ENCODE measurements around the gene MATCAP1. TPM values are rescaled to one million over a fixed set of nuclear protein-coding genes. Genes with fewer than 3 reads are reported as not detected.

MATCAP1 gene
- total RNA-seq: 10 to 100 TPM in 2 of 6 experiments, 1 to 10 TPM in 4; 3.5 to 13.8 (median 9.3) TPM
- long read RNA-seq, partial matches to known transcripts: 0 of 1 reads
- long read RNA-seq, other reads (novel, unspliced or antisense): 1 of 1 reads

- TF ChIP-seq POLR2A (IDR thresholded peaks at IDR 0.05) (peak; percentile 46), CTCF (IDR thresholded peaks at IDR 0.05) (no peak)
- no peaks in the 10 kb centered on the region for H3K27me3 ChIP-seq
- DNase-seq (peak; percentile 92 to 96 (median 93)), ATAC-seq (peak; percentile 85 to 94 (median 90))
- no peaks in the 10 kb centered on the region for H3K36me3 ChIP-seq
- no peaks in the 10 kb centered on the region for H3K9me3 ChIP-seq
- peak within 1 kb of the TSS; percentile 85 to 91 (median 90) for H3K27ac ChIP-seq
- peaks cover 0 to 18% (median 9%) of the 10 kb centered on the region in 4 donors for H3K4me1 ChIP-seq
- intact Hi-C loops (cut with DNase I): no loop called here
- 0% methylated on average over 13 of the region's 77 CpGs for WGBS (ENCODE audit: insufficient coverage, low coverage, low lambda C conversion rate, missing lambda C conversion rate)
- peak within 1 kb of the TSS; percentile 56 to 79 (median 67) for H3K4me3 ChIP-seq
Measured at GRCh38 chr16:67183627-67184452, at the start of gene MATCAP1. Gene MATCAP1, minus strand, starts transcription at chr16:67183963. Its CDS starts 3,353 bp downstream, at chr16:67180610.

- H3K36me3 ChIP-seq: peaks cover 0 to 30% (median 0%) of the 10 kb centered on the region in 4 donors
- no peak overlapping the region for H3K27ac ChIP-seq
- ATAC-seq (peak in 3 of 4 donors; percentile 2 to 63 (median 11)), DNase-seq (peak in 2 of 3 donors; percentile 78)
- no peak overlapping the region for H3K4me3 ChIP-seq
- no peaks in the 10 kb centered on the region for H3K27me3 ChIP-seq
- 67% methylated on average over 1 of the region's 12 CpGs for WGBS (ENCODE audit: insufficient coverage, low coverage, low lambda C conversion rate, missing lambda C conversion rate)
- no peaks in the 10 kb centered on the region for H3K9me3 ChIP-seq
- TF ChIP-seq POLR2A (IDR thresholded peaks at IDR 0.05) (no peak), CTCF (IDR thresholded peaks at IDR 0.05) (no peak)
- intact Hi-C loops (cut with DNase I): loop anchor here in 1 of 2 donors (5.0 kb wide), 1 partner anchor 34 kb away; the partner anchor contains the start of gene ELMO3
- peaks cover 0 to 14% (median 3%) of the 10 kb centered on the region in 4 donors for H3K4me1 ChIP-seq
Measured at GRCh38 chr16:67230809-67231660, 47.3 kb upstream of the MATCAP1 start.

- TF ChIP-seq POLR2A (IDR thresholded peaks at IDR 0.05) (no peak), CTCF (IDR thresholded peaks at IDR 0.05) (no peak)
- no peaks in the 10 kb centered on the region for H3K27me3 ChIP-seq
- H3K36me3 ChIP-seq: peaks cover 0 to 30% (median 0%) of the 10 kb centered on the region in 4 donors
- DNase-seq: peak in 1 of 3 donors; percentile 53
- intact Hi-C loops (cut with DNase I): loop anchor here in 1 of 2 donors (5.0 kb wide), 1 partner anchor 33 kb away; the partner anchor contains the start of gene ELMO3
- no peak overlapping the region for H3K4me3 ChIP-seq
- no peak overlapping the region for H3K27ac ChIP-seq
- no peak for ATAC-seq
- WGBS (ENCODE audit: insufficient coverage, low coverage, low lambda C conversion rate, missing lambda C conversion rate): 93% methylated on average over 3 of the region's 32 CpGs
- peaks cover 0 to 14% (median 3%) of the 10 kb centered on the region in 4 donors for H3K4me1 ChIP-seq
- H3K9me3 ChIP-seq: no peaks in the 10 kb centered on the region
Measured at GRCh38 chr16:67229906-67230808, 46.4 kb upstream of the MATCAP1 start.
